Measurements from ENCODE around the gene LCP2.
"Not testable (repeated sequence)": the region's sequence is repeated elsewhere in the genome, so short reads cannot be mapped to it uniquely, and the experiment has no call there.

The LCP2 gene

GRCh38 chr5:170246126-170246870 lies 51.3 kb downstream of the LCP2 start:
- no peak for DNase-seq

- DNase-seq = not testable (repeated sequence)
Observed at GRCh38 chr5:170245436-170245835, 52.1 kb downstream of the LCP2 start.

- DNase-seq = no peak
Observed at GRCh38 chr5:170238456-170239196, 59.0 kb downstream of the LCP2 start.

- DNase-seq = no peak
Observed at GRCh38 chr5:170235876-170236864, 61.4 kb downstream of the LCP2 start.

- DNase-seq = no peak
Observed at GRCh38 chr5:170233358-170233892, 64.2 kb downstream of the LCP2 start.

GRCh38 chr5:170232786-170233185 lies 64.8 kb downstream of the LCP2 start, which contains the start of gene C5orf58:
Gene C5orf58, plus strand, starts transcription at chr5:170232985. Its CDS starts 1,992 bp downstream, at chr5:170234977.
- no peak for DNase-seq

GRCh38 chr5:170228762-170229435 lies 68.7 kb downstream of the LCP2 start:
- DNase-seq = no peak

GRCh38 chr5:170226661-170227060 lies 70.9 kb downstream of the LCP2 start:
- no peak for DNase-seq

GRCh38 chr5:170226129-170226615 lies 71.4 kb downstream of the LCP2 start:
- DNase-seq = no peak

GRCh38 chr5:170225326-170226128 lies 72.0 kb downstream of the LCP2 start:
- DNase-seq = peak; percentile 80

GRCh38 chr5:170223906-170224305 lies 73.7 kb downstream of the LCP2 start:
- DNase-seq = no peak

GRCh38 chr5:170223360-170223759 lies 74.2 kb downstream of the LCP2 start:
- no peak for DNase-seq

GRCh38 chr5:170221327-170221741 lies 76.2 kb downstream of the LCP2 start:
- DNase-seq = no peak

GRCh38 chr5:170220191-170220590 lies 77.4 kb downstream of the LCP2 start:
- no peak for DNase-seq

GRCh38 chr5:170219615-170220014 lies 78.0 kb downstream of the LCP2 start:
- no peak for DNase-seq

GRCh38 chr5:170218726-170219125 lies 78.9 kb downstream of the LCP2 start:
- DNase-seq = no peak

- no peak for DNase-seq
Observed at GRCh38 chr5:170217831-170218230, 79.7 kb downstream of the LCP2 start.

- peak; percentile 4 for DNase-seq
Observed at GRCh38 chr5:170216257-170216864, 81.2 kb downstream of the LCP2 start.

GRCh38 chr5:170211575-170212334 lies 85.8 kb downstream of the LCP2 start:
- no peak for DNase-seq

GRCh38 chr5:170206958-170207357 lies 90.6 kb downstream of the LCP2 start:
- no peak for DNase-seq

Data from CD4-positive, alpha-beta T cell treated with Interleukin-17A for 1 hour (primary cell).